ENCODE results near the gene CEL.
"Not testable (repeated sequence)": the region's sequence is repeated elsewhere in the genome, so short reads cannot be mapped to it uniquely, and the experiment has no call there.

DNA sequence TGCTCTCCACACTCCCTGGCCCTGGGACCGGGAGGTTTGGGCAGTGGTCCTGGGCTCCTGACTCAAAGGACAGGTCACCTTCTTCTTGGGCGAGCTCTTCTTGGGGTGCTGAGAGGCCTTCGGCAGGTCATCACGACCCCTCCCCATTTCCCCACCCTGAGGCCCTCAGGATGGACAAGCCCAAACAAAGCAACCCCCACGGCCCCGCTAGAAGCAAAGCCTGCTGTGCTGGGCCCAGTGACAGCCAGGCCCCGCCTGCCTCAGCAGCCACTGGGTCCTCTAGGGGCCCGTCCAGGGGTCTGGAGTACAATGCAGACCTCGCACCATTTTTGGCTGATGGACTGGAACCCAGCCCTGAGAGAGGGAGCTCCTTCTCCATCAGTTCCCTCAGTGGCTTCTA is 21.9 kb downstream of the CEL start:
- TF ChIP-seq POLR2A (IDR thresholded peaks at IDR 0.05; ENCODE audit: low read depth, low read length); NFYB (IDR thresholded peaks at IDR 0.05; ENCODE audit: insufficient read depth, low read depth, low read length); E4F1 (IDR thresholded peaks at IDR 0.05; ENCODE audit: borderline replicate concordance, partially characterized antibody): not testable (repeated sequence)
